H9 (cell line): ENCODE results near the gene TMEM238. TPM values are rescaled to one million over a fixed set of nuclear protein-coding genes. Genes with fewer than 3 reads are reported as not detected.

ENCODE experiments used
- DNase-seq: peaks from one replicate; pipeline ENCODE4 v3.0.0-alpha.2; 2017
- H2AFZ ChIP-seq: one replicate; pipeline ENCODE4 v1.6.1; 2013; ENCODE audit warnings: mild to moderate bottlenecking, low read length, control low read depth, moderate library complexity
- H2AK5ac ChIP-seq: 2 replicates; pipeline ENCODE4 v1.6.1; 2013; ENCODE audit warnings: low read length, control low read depth, mixed read lengths; ENCODE audit not compliant: insufficient read length
- H2BK120ac ChIP-seq: one replicate; pipeline ENCODE4 v1.6.1; 2013; ENCODE audit warnings: low read depth, mild to moderate bottlenecking, low read length, control low read depth, inconsistent platforms; ENCODE audit not compliant: poor library complexity, severe bottlenecking
- H2BK12ac ChIP-seq: 2 replicates; pipeline ENCODE4 v1.6.1; 2013; ENCODE audit warnings: low read length, control low read depth, mixed read lengths, low read depth; ENCODE audit not compliant: insufficient read length
- H2BK15ac ChIP-seq: 2 replicates; pipeline ENCODE4 v1.6.1; 2013; ENCODE audit warnings: low read depth, low read length, control low read depth
- H2BK20ac ChIP-seq: one replicate; pipeline ENCODE4 v1.6.1; 2013; ENCODE audit warnings: low read depth, mild to moderate bottlenecking, low read length, control low read depth, inconsistent platforms; ENCODE audit not compliant: poor library complexity, severe bottlenecking
- H2BK5ac ChIP-seq: 2 replicates; pipeline ENCODE4 v1.6.1; 2013; ENCODE audit warnings: low read length, control low read depth, mixed read lengths; ENCODE audit not compliant: insufficient read length
- H3K14ac ChIP-seq: 2 replicates; pipeline ENCODE4 v1.6.1; 2013; ENCODE audit warnings: low read length, control low read depth; ENCODE audit not compliant: insufficient read depth
- H3K18ac ChIP-seq: 2 replicates; pipeline ENCODE4 v1.6.1; 2013; ENCODE audit warnings: low read depth, mild to moderate bottlenecking, mixed read lengths, low read length, control low read depth; ENCODE audit not compliant: insufficient read length
- H3K23ac ChIP-seq: 2 replicates; pipeline ENCODE4 v1.6.1; 2013; ENCODE audit warnings: low read length, control low read depth, mixed read lengths, low read depth; ENCODE audit not compliant: insufficient read length
- H3K23me2 ChIP-seq: 2 replicates; pipeline ENCODE4 v1.6.1; 2013; ENCODE audit warnings: low read depth, mild to moderate bottlenecking, mixed read lengths, low read length, control low read depth; ENCODE audit not compliant: insufficient read length, poor library complexity, severe bottlenecking
- H3K27ac ChIP-seq: 2 replicates; pipeline ENCODE4 v1.5.1; 2013; ENCODE audit warnings: low read length, control low read depth, mixed read lengths, low read depth; ENCODE audit not compliant: insufficient read length
- H3K27me3 ChIP-seq: 2 replicates; pipeline ENCODE4 v1.6.1; 2013; ENCODE audit warnings: low read length, control low read depth, inconsistent platforms; ENCODE audit not compliant: insufficient read depth
- H3K4ac ChIP-seq: 2 replicates; pipeline ENCODE4 v1.6.1; 2013; ENCODE audit warnings: low read depth, mild to moderate bottlenecking, control low read depth, inconsistent platforms, low read length, moderate library complexity
- H3K4me1 ChIP-seq: 2 replicates; pipeline ENCODE4 v1.6.1; 2013; ENCODE audit warnings: low read length, control low read depth, inconsistent platforms; ENCODE audit not compliant: insufficient read depth
- H3K4me2 ChIP-seq: 2 replicates; pipeline ENCODE4 v1.6.1; 2013; ENCODE audit warnings: low read length, control low read depth, mixed read lengths; ENCODE audit not compliant: insufficient read length, insufficient read depth
- H3K56ac ChIP-seq: 2 replicates; pipeline ENCODE4 v1.6.1; 2013; ENCODE audit warnings: low read depth, mild to moderate bottlenecking, mixed read lengths, low read length, control low read depth; ENCODE audit not compliant: insufficient read length
- H3K79me1 ChIP-seq: 2 replicates; pipeline ENCODE4 v1.6.1; 2013; ENCODE audit warnings: low read depth, mild to moderate bottlenecking, moderate library complexity, low read length, control low read depth, inconsistent platforms; ENCODE audit not compliant: insufficient read depth, poor library complexity, severe bottlenecking
- H3K79me2 ChIP-seq: 2 replicates; pipeline ENCODE4 v1.6.1; 2013; ENCODE audit warnings: low read length, control low read depth, inconsistent platforms; ENCODE audit not compliant: insufficient read depth
- H3K9ac ChIP-seq: 2 replicates; pipeline ENCODE4 v1.6.1; 2013; ENCODE audit warnings: low read length, control low read depth, mixed read lengths; ENCODE audit not compliant: insufficient read length; ENCODE audit errors: extremely low read depth
- H3K9me3 ChIP-seq: one replicate; pipeline ENCODE4 v1.6.1; 2013; ENCODE audit warnings: low read depth, low read length, inconsistent platforms; ENCODE audit not compliant: control insufficient read depth
- H3T11ph ChIP-seq: one replicate; pipeline ENCODE4 v1.6.1; 2013; ENCODE audit warnings: mild to moderate bottlenecking, low read length, control low read depth, inconsistent platforms
- H4K20me1 ChIP-seq: one replicate; pipeline ENCODE4 v1.6.1; 2013; ENCODE audit not compliant: control insufficient read depth, insufficient read length, insufficient read depth
- H4K5ac ChIP-seq: 2 replicates; pipeline ENCODE4 v1.6.1; 2013; ENCODE audit warnings: low read depth, mild to moderate bottlenecking, mixed read lengths, low read length, control low read depth; ENCODE audit not compliant: insufficient read length
- H4K8ac ChIP-seq: replicated peaks from 2 replicates; pipeline ENCODE4 v1.6.1; 2013; ENCODE audit warnings: low read length, control low read depth, mixed read lengths, low read depth; ENCODE audit not compliant: insufficient read length
- H4K91ac ChIP-seq: 2 replicates; pipeline ENCODE4 v1.6.1; 2013; ENCODE audit warnings: low read depth, mild to moderate bottlenecking, moderate library complexity, mixed read lengths, low read length, control low read depth; ENCODE audit not compliant: insufficient read length
- H3K27ac Mint-ChIP-seq, 3 experiments: 2 replicates in 2 of 3; 3 replicates in 1 of 3; pipeline ENCODE4 v1.8.0; 2020 to 2021; ENCODE audit warnings: mixed read lengths in 3 of 3, mild to moderate bottlenecking in 1 of 3, moderate library complexity in 1 of 3
- H3K27me3 Mint-ChIP-seq: 2 replicates; pipeline ENCODE4 v1.8.0; 2021; ENCODE audit warnings: low read depth, mild to moderate bottlenecking, moderate library complexity, mixed read lengths
- H3K36me3 Mint-ChIP-seq, 3 experiments: 2 replicates in 2 of 3; 3 replicates in 1 of 3; pipeline ENCODE4 v1.8.0; 2020 to 2021; ENCODE audit warnings: low read depth in 3 of 3, mixed read lengths in 3 of 3; ENCODE audit not compliant: insufficient read depth in 1 of 3
- H3K4me1 Mint-ChIP-seq, 2 experiments: 2 replicates each; pipeline ENCODE4 v1.8.0; 2020; ENCODE audit warnings: mixed read lengths in 2 of 2
- H3K4me3 Mint-ChIP-seq, 2 experiments: 2 replicates in 1 of 2; 3 replicates in 1 of 2; pipeline ENCODE4 v1.8.0; 2020 to 2021; ENCODE audit warnings: mild to moderate bottlenecking in 2 of 2, mixed read lengths in 2 of 2, moderate library complexity in 1 of 2
- H3K9me3 Mint-ChIP-seq, 2 experiments: 2 replicates in 1 of 2; 3 replicates in 1 of 2; pipeline ENCODE4 v1.8.0; 2020; ENCODE audit warnings: mild to moderate bottlenecking in 2 of 2, mixed read lengths in 2 of 2, moderate library complexity in 1 of 2
- WGBS: extraction: QIAGEN DNeasy Blood & Tissue Kit; methylation state at CpG from one replicate; pipeline ENCODE4 v1.1.7; 2013; ENCODE audit warnings: missing lambda C conversion rate, low lambda C conversion rate, mixed read lengths; ENCODE audit not compliant: insufficient read length; ENCODE audit errors: extremely low coverage; 5-methylcytosine and 5-hydroxymethylcytosine counted together
- total RNA-seq: library from RNA; stranded (reverse); gene quantifications from 2 replicates; pipeline ENCODE4 v1.2.1, GENCODE V29; 2021
- TF ChIP-seq, protein P1 (sequence below): fragments of 200-600 bp; sonication (generic); conservative IDR thresholded peaks from 3 replicates; pipeline ENCODE4 v1.8.0; 2021; ENCODE audit warnings: antibody characterized with exemption, mild to moderate bottlenecking

Gene TMEM238
- total RNA-seq, 1 experiment from 2014 or later: 4.8 TPM

DNA sequence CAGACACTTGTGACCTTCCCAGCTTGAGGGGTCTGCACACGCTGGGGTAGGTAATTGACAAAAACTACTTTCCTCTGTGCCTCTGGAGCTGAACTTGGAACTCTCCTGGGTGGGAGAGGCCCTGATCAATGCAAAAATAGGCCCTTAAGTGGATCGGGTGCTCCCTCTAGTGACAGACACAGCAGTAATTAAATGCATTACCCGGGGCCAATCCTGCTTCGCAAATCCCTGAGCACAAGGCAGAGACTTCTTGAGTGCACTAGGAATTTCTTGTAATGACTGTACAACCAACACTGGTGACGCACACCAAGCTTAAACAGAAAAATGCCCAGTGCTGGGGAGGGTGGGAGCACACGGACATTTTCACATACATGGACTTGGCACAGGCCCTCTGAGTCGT lies 34.1 kb upstream of the TMEM238 start:
- H3K4me3 Mint-ChIP-seq: peak overlapping the region in 1 of 2 experiments; percentile 42; a peak in 1 of 5 replicates
- no peak overlapping the region for H2AFZ ChIP-seq
- peaks cover 2 to 8% of the 10 kb centered on the region in 2 experiments for H3K4me1 Mint-ChIP-seq

More for the DNA sequence above, 34.1 kb upstream of the TMEM238 start:
- no peak overlapping the region for H2BK20ac ChIP-seq
- no peak overlapping the region for H2AK5ac ChIP-seq
- no peak overlapping the region for H2BK5ac ChIP-seq
- TF ChIP-seq, protein P1, sequence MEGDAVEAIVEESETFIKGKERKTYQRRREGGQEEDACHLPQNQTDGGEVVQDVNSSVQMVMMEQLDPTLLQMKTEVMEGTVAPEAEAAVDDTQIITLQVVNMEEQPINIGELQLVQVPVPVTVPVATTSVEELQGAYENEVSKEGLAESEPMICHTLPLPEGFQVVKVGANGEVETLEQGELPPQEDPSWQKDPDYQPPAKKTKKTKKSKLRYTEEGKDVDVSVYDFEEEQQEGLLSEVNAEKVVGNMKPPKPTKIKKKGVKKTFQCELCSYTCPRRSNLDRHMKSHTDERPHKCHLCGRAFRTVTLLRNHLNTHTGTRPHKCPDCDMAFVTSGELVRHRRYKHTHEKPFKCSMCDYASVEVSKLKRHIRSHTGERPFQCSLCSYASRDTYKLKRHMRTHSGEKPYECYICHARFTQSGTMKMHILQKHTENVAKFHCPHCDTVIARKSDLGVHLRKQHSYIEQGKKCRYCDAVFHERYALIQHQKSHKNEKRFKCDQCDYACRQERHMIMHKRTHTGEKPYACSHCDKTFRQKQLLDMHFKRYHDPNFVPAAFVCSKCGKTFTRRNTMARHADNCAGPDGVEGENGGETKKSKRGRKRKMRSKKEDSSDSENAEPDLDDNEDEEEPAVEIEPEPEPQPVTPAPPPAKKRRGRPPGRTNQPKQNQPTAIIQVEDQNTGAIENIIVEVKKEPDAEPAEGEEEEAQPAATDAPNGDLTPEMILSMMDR: peak; percentile 88
- no peak overlapping the region for H2BK15ac ChIP-seq
- no peak overlapping the region for H4K91ac ChIP-seq
- H3K23me2 ChIP-seq: no peaks in the 10 kb centered on the region
- no peaks in the 10 kb centered on the region for H3K9me3 ChIP-seq
- peak; percentile 73 for DNase-seq
- no peak overlapping the region for H3K27ac ChIP-seq
- no peaks in the 10 kb centered on the region for H4K20me1 ChIP-seq
- no peaks in the 10 kb centered on the region for H3K79me1 ChIP-seq
- H3K4me2 ChIP-seq: no peak overlapping the region
- Mint-ChIP-seq H3K36me3 (no peaks in the 10 kb centered on the region), H3K27ac (no peak overlapping the region), H3K27me3 (peaks cover 36% of the 10 kb centered on the region), H3K9me3 (peaks cover 0 to 6% of the 10 kb centered on the region in 2 experiments; a peak in 1 of 5 replicates)
- H2BK120ac ChIP-seq: no peak overlapping the region
- H3K4me1 ChIP-seq: peaks cover 3% of the 10 kb centered on the region
- no peak overlapping the region for H4K5ac ChIP-seq
- no peaks in the 10 kb centered on the region for H3K27me3 ChIP-seq
- H3T11ph ChIP-seq: no peak overlapping the region
- no peak overlapping the region for H4K8ac ChIP-seq
- no peak overlapping the region for H3K4ac ChIP-seq
- H2BK12ac ChIP-seq: no peak overlapping the region
- no peaks in the 10 kb centered on the region for H3K79me2 ChIP-seq
- no peak overlapping the region for H3K18ac ChIP-seq
- WGBS: no CpG with 5 or more reads among the region's 7 CpGs
- no peak overlapping the region for H3K56ac ChIP-seq
- H3K14ac ChIP-seq: no peak overlapping the region
- H3K9ac ChIP-seq: no peak overlapping the region
- no peak overlapping the region for H3K23ac ChIP-seq
